ENCODE data around the gene CREB3L2. TPM values are rescaled to one million over a fixed set of nuclear protein-coding genes. Genes with fewer than 3 reads are reported as not detected.

The CREB3L2 gene
- total RNA-seq, 2 experiments from 2014 or later: 22.7 to 79.0 TPM

GRCh38 chr7:137877027-137877675 lies 124.7 kb downstream of the CREB3L2 start:
- H3K79me2 ChIP-seq (ENCODE audit: insufficient read depth, low read depth, low read length): no peaks in the 10 kb centered on the region
- no TSS peak for BruUV-seq (replicated peaks)
- no peak overlapping the region for H3K4me3 ChIP-seq (ENCODE audit: low read depth, low read length, poor library complexity, severe bottlenecking)
- H3K9me3 ChIP-seq (ENCODE audit: low read length): no peaks in the 10 kb centered on the region
- no peaks in the 10 kb centered on the region for H4K20me1 ChIP-seq (ENCODE audit: insufficient read depth, low read length)
- TF ChIP-seq CTCF (conservative IDR thresholded peaks at IDR 0.05; ENCODE audit: low read length) (no peak), EZH2phosphoT487 (IDR thresholded peaks at IDR 0.05; ENCODE audit: borderline replicate concordance, low read depth, low read length) (no peak)
- H3K27ac ChIP-seq (ENCODE audit: low read depth, low read length, poor library complexity, severe bottlenecking): no peak overlapping the region
- H3K4me1 ChIP-seq (ENCODE audit: insufficient read depth, low read length, poor library complexity, severe bottlenecking): no peaks in the 10 kb centered on the region
- H3K9me2 ChIP-seq (ENCODE audit: insufficient read depth, low read length): no peaks in the 10 kb centered on the region
- peaks cover 57% of the 10 kb centered on the region for H3K36me3 ChIP-seq (ENCODE audit: insufficient read depth, low read length)
- ChIA-PET POLR2A (no interaction called here), CTCF (ENCODE audit: unreplicated experiment) (no interaction called here)
- intact Hi-C loops (cut with micrococcal nuclease; ENCODE audit: unreplicated experiment): no loop called here
- no peak overlapping the region for H3K4me2 ChIP-seq (ENCODE audit: low read length)
- no peak for DNase-seq (ENCODE audit: low spot score)
- H2AFZ ChIP-seq (ENCODE audit: low read length): no peak overlapping the region

GRCh38 chr7:137875746-137876145 lies 126.1 kb downstream of the CREB3L2 start:
- Histone ChIP-seq H3K36me3 (ENCODE audit: insufficient read depth, low read length) (peaks cover 46% of the 10 kb centered on the region; the same call in 1 of the 2 replicates), H3K4me2 (ENCODE audit: low read length) (no peak overlapping the region), H4K20me1 (ENCODE audit: insufficient read depth, low read length) (no peaks in the 10 kb centered on the region), H2AFZ (ENCODE audit: low read length) (no peak overlapping the region), H3K79me2 (ENCODE audit: insufficient read depth, low read depth, low read length) (no peaks in the 10 kb centered on the region), H3K4me3 (ENCODE audit: low read depth, low read length, poor library complexity, severe bottlenecking) (no peak overlapping the region), H3K27ac (ENCODE audit: low read depth, low read length, poor library complexity, severe bottlenecking) (no peak overlapping the region), H3K4me1 (ENCODE audit: insufficient read depth, low read length, poor library complexity, severe bottlenecking) (no peaks in the 10 kb centered on the region), H3K9me2 (ENCODE audit: insufficient read depth, low read length) (no peaks in the 10 kb centered on the region), H3K9me3 (ENCODE audit: low read length) (no peaks in the 10 kb centered on the region)
- intact Hi-C loops (cut with micrococcal nuclease; ENCODE audit: unreplicated experiment): no loop called here
- no peak for DNase-seq (ENCODE audit: low spot score)
- POLR2A ChIA-PET: no interaction called here
- TF ChIP-seq CTCF (conservative IDR thresholded peaks at IDR 0.05; ENCODE audit: low read length) (no peak), EZH2phosphoT487 (IDR thresholded peaks at IDR 0.05; ENCODE audit: borderline replicate concordance, low read depth, low read length) (no peak)
- no TSS peak for BruUV-seq (replicated peaks)
- CTCF ChIA-PET (ENCODE audit: unreplicated experiment): no interaction called here

GRCh38 chr7:137873979-137874777 lies 127.7 kb downstream of the CREB3L2 start:
- ChIA-PET POLR2A (interaction anchor here (0.7 kb wide), 1 partner anchor 718 kb away, joined by 3 read pairs; no protein-coding TSS in a partner anchor), CTCF (ENCODE audit: unreplicated experiment) (no interaction called here)
- intact Hi-C loops (cut with micrococcal nuclease; ENCODE audit: unreplicated experiment): no loop called here

More at GRCh38 chr7:137873979-137874777, 127.7 kb downstream of the CREB3L2 start:
- no peak overlapping the region for H2AFZ ChIP-seq (ENCODE audit: low read length)
- TF ChIP-seq EZH2phosphoT487 (IDR thresholded peaks at IDR 0.05; ENCODE audit: borderline replicate concordance, low read depth, low read length) (no peak), CTCF (conservative IDR thresholded peaks at IDR 0.05; ENCODE audit: low read length) (no peak)
- no peaks in the 10 kb centered on the region for H3K9me3 ChIP-seq (ENCODE audit: low read length)
- no peak overlapping the region for H3K4me3 ChIP-seq (ENCODE audit: low read depth, low read length, poor library complexity, severe bottlenecking)
- H3K36me3 ChIP-seq (ENCODE audit: insufficient read depth, low read length): peaks cover 34% of the 10 kb centered on the region; the same call in 1 of the 2 replicates
- H3K4me2 ChIP-seq (ENCODE audit: low read length): no peak overlapping the region
- no TSS peak for BruUV-seq (replicated peaks)
- H3K9me2 ChIP-seq (ENCODE audit: insufficient read depth, low read length): no peaks in the 10 kb centered on the region
- no peak for DNase-seq (ENCODE audit: low spot score)
- no peaks in the 10 kb centered on the region for H3K79me2 ChIP-seq (ENCODE audit: insufficient read depth, low read depth, low read length)
- H3K27ac ChIP-seq (ENCODE audit: low read depth, low read length, poor library complexity, severe bottlenecking): no peak overlapping the region
- no peaks in the 10 kb centered on the region for H4K20me1 ChIP-seq (ENCODE audit: insufficient read depth, low read length)
- no peaks in the 10 kb centered on the region for H3K4me1 ChIP-seq (ENCODE audit: insufficient read depth, low read length, poor library complexity, severe bottlenecking)

Data from OCI-LY7 (cell line).